SJCRH30 (cell line): ENCODE measurements around the gene PHLPP1. TPM values are rescaled to one million over a fixed set of nuclear protein-coding genes. Genes with fewer than 3 reads are reported as not detected.
A peak's percentile ranks its signal among the peaks of the same experiment; 100 is the strongest.

ENCODE experiments used
- DNase-seq, 2 experiments: peaks; one replicate each; pipeline ENCODE4 v3.0.0-alpha.2; 2015 to 2020
- H3K27ac ChIP-seq: fragments of 250-450 bp; sonication (Bioruptor Pico); 2 replicates; pipeline ENCODE4 v1.5.1; 2020; ENCODE audit warnings: mild to moderate bottlenecking, moderate library complexity
- H3K27me3 ChIP-seq: fragments of 250-450 bp; sonication (Bioruptor Pico); 2 replicates; pipeline ENCODE4 v1.5.1; 2020; ENCODE audit warnings: mild to moderate bottlenecking, moderate library complexity
- H3K36me3 ChIP-seq: fragments of 250-450 bp; sonication (Bioruptor Pico); 2 replicates; pipeline ENCODE4 v1.5.1; 2020; ENCODE audit warnings: mild to moderate bottlenecking, moderate library complexity
- H3K4me1 ChIP-seq: fragments of 250-450 bp; sonication (Bioruptor Pico); 2 replicates; pipeline ENCODE4 v1.5.1; 2020; ENCODE audit warnings: mild to moderate bottlenecking, moderate library complexity
- H3K4me3 ChIP-seq: fragments of 250-450 bp; sonication (Bioruptor Pico); 2 replicates; pipeline ENCODE4 v1.5.1; 2020; ENCODE audit warnings: mild to moderate bottlenecking, moderate library complexity
- H3K9me3 ChIP-seq: fragments of 250-450 bp; sonication (Bioruptor Pico); replicated peaks from 2 replicates; pipeline ENCODE4 v1.5.1; 2020; ENCODE audit warnings: mild to moderate bottlenecking, moderate library complexity
- total RNA-seq: library from RNA; depleted of rRNA; stranded (reverse); fragments of >200 nt; shearing (Covaris generic); gene quantifications from 2 replicates; pipeline ENCODE4 v1.2.3, GENCODE V29; 2014

The PHLPP1 gene
- total RNA-seq, 1 experiment from 2014 or later = 10.9 TPM

DNA sequence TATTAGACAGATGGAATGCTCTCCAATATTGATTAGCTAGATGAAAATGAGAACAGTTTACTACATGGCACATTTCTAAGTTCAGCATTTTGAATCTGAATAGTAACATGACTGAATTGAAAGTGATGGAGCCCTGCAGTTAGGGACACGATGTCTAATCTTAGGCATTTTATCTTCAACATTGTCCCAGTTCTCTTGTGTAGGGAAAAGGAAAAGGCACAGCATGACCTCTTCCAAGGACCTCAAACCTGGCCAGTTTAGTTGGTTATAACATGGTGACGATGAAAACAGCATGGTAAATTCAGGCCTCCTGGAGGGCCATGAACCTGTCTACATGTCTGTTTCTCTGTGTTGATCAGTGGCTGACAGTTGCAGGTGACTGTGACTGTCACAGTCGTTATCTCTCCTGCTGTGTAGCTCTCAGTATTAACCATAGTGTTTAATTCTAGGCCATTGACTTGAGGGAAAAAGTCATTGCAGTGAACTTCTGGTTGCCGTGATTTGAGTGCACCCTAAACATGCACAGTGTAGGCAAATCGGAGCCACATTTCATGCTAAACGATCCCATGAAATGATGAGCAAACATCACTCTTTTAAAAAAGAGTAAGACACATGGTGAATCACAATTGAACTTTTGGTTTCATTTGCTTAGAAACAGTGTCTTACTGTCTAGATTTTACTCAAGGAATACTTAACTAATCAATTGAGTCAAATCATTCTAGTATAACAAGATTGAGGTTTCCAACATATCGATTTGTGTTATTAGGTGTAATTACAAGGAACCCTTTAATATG, 129.7 kb downstream of the PHLPP1 start:
- no peaks in the 10 kb centered on the region for H3K9me3 ChIP-seq
- no peak overlapping the region for H3K27ac ChIP-seq
- H3K4me3 ChIP-seq = no peak overlapping the region
- no peak for DNase-seq
- no peaks in the 10 kb centered on the region for H3K36me3 ChIP-seq
- H3K27me3 ChIP-seq = no peaks in the 10 kb centered on the region
- H3K4me1 ChIP-seq = no peaks in the 10 kb centered on the region

- no peaks in the 10 kb centered on the region for H3K4me1 ChIP-seq
- no peak overlapping the region for H3K4me3 ChIP-seq
- DNase-seq = no peak
- H3K9me3 ChIP-seq = no peaks in the 10 kb centered on the region
- H3K27me3 ChIP-seq = no peaks in the 10 kb centered on the region
- H3K27ac ChIP-seq = no peak overlapping the region
- H3K36me3 ChIP-seq = no peaks in the 10 kb centered on the region
Observed at GRCh38 chr18:62846313-62846712, 131.0 kb downstream of the PHLPP1 start.

DNA sequence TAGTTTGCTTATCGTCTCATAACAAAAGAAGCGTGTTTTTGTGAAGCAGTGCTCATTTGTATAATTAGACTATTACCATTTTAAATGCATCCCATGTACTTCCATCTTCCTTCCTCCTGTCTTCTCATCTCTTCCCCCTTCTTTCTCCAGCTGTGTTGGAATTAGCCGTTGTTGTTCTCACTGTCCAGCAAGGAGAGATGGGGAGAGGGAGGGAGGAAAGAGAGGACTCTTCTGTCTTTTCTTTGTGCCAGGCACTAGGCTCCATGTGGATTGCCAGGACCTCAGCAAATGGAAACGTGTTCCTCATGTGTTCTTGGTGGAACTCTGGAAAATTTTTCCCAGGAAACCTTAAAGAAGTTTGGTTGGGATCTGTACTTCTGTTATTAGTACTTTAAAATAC, 131.7 kb downstream of the PHLPP1 start:
- H3K4me1 ChIP-seq = no peaks in the 10 kb centered on the region
- H3K27me3 ChIP-seq = no peaks in the 10 kb centered on the region
- H3K9me3 ChIP-seq = no peaks in the 10 kb centered on the region
- H3K36me3 ChIP-seq = no peaks in the 10 kb centered on the region
- no peak overlapping the region for H3K27ac ChIP-seq
- DNase-seq = no peak
- no peak overlapping the region for H3K4me3 ChIP-seq

DNA sequence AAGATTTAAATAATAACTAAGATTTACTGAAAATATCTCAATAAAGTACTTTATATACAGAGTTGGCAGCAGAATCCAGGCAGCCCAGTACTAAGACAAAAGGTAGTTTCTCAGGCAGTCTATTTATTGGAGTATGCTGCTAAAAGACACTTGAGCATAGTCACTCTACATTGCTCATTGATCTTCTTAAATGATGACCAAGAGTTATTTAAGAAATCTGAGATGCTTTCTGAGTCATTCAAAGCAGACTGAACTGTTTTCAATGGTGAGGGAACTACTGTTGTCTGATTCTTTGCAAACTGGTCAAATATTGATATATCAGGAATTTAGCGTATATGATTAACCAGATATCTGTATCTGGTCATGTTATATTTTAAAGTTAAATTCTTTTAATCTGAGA, 133.6 kb downstream of the PHLPP1 start:
- no peak for DNase-seq
- Histone ChIP-seq H3K27me3 (no peaks in the 10 kb centered on the region), H3K27ac (no peak overlapping the region), H3K36me3 (no peaks in the 10 kb centered on the region), H3K4me3 (no peak overlapping the region), H3K9me3 (no peaks in the 10 kb centered on the region), H3K4me1 (no peaks in the 10 kb centered on the region)

DNA sequence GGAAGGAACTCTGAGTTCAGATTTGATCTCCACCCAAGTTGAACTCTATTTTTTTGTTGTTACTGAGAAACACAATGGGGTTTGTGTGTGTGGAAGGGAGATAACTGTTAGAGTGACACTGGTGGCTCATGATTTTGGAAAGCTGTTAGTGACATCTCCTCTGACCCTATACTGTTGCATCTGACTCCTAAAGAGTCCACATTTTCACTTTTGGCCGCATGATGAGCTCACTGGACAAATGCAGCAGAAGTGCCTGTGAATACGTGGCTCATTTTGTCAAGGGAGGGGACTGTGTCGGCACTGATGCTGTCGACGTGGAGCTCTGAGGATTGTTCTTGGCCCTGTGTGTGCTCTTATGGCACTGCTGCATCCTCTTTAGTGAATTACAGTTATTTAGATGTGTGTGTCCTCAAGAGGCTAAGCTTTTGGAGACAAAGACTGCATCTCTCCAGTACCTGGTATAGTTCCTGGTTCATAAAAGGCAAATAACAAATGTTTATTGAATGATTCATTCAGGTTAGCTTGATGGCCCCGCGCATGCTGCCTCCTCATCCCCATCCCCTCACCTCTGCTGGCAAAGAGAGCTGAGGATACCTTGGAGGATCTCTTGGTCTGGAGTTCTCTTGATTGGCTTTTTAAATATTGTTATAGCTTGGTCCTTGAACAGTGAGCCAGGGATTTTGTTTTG, 135.4 kb downstream of the PHLPP1 start:
- Histone ChIP-seq H3K36me3 (no peaks in the 10 kb centered on the region), H3K4me3 (no peak overlapping the region), H3K27me3 (no peaks in the 10 kb centered on the region), H3K9me3 (no peaks in the 10 kb centered on the region), H3K4me1 (no peaks in the 10 kb centered on the region), H3K27ac (no peak overlapping the region)
- no peak for DNase-seq

DNA sequence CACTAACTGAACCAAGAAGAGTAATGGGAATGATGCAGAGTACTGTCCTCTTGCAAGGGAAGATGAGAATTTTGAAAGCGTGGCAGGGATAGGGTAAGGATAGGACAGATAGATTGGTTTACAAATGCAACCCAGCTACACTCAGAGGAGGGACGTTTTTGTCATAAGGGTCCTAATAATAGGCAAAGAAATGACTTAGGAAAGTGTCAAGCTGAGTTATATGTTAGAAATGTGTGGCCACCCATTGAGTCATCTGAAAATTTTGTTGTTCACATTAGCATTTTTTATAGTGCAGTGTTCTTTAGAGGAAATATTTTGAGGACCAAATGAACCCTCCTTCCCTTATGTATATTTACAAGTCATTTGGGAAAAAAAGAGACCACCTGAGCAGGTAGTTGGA, 137.5 kb downstream of the PHLPP1 start:
- H3K4me1 ChIP-seq = no peaks in the 10 kb centered on the region
- no peaks in the 10 kb centered on the region for H3K9me3 ChIP-seq
- no peak overlapping the region for H3K4me3 ChIP-seq
- H3K27me3 ChIP-seq = no peaks in the 10 kb centered on the region
- no peak for DNase-seq
- H3K36me3 ChIP-seq = no peaks in the 10 kb centered on the region
- no peak overlapping the region for H3K27ac ChIP-seq

DNA sequence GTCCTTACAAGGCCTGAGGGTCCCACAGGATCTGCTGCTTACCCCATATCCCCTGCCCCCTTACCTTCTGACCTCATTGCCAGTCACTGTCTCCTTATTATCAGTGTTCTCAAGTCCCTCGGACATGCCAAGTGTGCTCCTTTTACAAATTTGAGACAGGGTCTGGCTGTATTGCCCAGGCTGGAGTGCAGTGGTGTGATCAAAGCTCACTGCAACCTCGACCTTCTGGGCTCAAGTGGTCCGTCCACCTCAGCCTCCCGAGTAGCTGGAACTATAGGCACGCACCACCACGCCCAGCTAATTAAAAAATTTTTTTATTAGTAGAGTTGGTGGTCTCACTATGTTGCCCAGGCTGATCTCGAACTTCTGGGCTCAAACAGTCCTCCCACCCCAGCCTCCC, 141.0 kb downstream of the PHLPP1 start:
- H3K4me3 ChIP-seq = no peak overlapping the region
- H3K27ac ChIP-seq = no peak overlapping the region
- no peak for DNase-seq
- no peaks in the 10 kb centered on the region for H3K4me1 ChIP-seq
- H3K27me3 ChIP-seq = no peaks in the 10 kb centered on the region
- no peaks in the 10 kb centered on the region for H3K9me3 ChIP-seq
- H3K36me3 ChIP-seq = no peaks in the 10 kb centered on the region

- H3K27ac ChIP-seq = no peak overlapping the region
- no peak overlapping the region for H3K4me3 ChIP-seq
- DNase-seq = peak in 1 of 2 experiments; percentile 35
- no peaks in the 10 kb centered on the region for H3K4me1 ChIP-seq
- no peaks in the 10 kb centered on the region for H3K9me3 ChIP-seq
- no peaks in the 10 kb centered on the region for H3K27me3 ChIP-seq
- no peaks in the 10 kb centered on the region for H3K36me3 ChIP-seq
Observed at GRCh38 chr18:62857263-62857976, 142.1 kb downstream of the PHLPP1 start.

GRCh38 chr18:62860062-62860461, 144.7 kb downstream of the PHLPP1 start:
- no peak overlapping the region for H3K27ac ChIP-seq
- H3K36me3 ChIP-seq = no peaks in the 10 kb centered on the region
- no peak for DNase-seq
- H3K9me3 ChIP-seq = no peaks in the 10 kb centered on the region
- no peaks in the 10 kb centered on the region for H3K27me3 ChIP-seq
- no peak overlapping the region for H3K4me3 ChIP-seq
- H3K4me1 ChIP-seq = no peaks in the 10 kb centered on the region

- H3K9me3 ChIP-seq = no peaks in the 10 kb centered on the region
- no peak for DNase-seq
- H3K4me1 ChIP-seq = no peaks in the 10 kb centered on the region
Observed at GRCh38 chr18:62862466-62862865, 147.1 kb downstream of the PHLPP1 start.

DNA sequence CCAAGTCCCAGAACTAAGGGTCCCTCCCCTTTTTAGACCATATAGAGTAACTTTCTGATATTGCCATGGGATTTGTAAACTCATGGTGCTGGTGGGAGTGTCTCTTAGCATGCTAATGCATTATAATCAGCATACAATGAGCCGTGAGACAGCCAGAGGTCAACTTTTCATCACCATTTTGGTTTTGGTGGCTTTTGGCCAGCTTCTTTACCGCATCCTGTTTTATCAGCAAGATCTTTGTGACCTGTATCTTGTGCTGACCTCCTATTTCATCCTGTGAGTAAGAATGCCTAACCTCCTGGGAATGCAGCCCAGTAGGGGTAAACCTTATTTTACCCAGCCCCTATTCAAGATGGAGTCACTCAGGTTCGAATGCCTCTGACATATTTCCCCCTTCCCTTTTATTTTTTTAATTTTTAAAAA, 148.2 kb downstream of the PHLPP1 start:
- Histone ChIP-seq H3K9me3 (no peaks in the 10 kb centered on the region), H3K4me1 (no peaks in the 10 kb centered on the region), H3K4me3 (no peak overlapping the region), H3K36me3 (no peaks in the 10 kb centered on the region), H3K27me3 (no peaks in the 10 kb centered on the region), H3K27ac (no peak overlapping the region)
- no peak for DNase-seq

More at GRCh38 chr18:62862466-62862865, 147.1 kb downstream of the PHLPP1 start:
- Histone ChIP-seq H3K27me3 (no peaks in the 10 kb centered on the region), H3K27ac (no peak overlapping the region), H3K4me3 (no peak overlapping the region), H3K36me3 (no peaks in the 10 kb centered on the region)

- Histone ChIP-seq H3K27ac (no peak overlapping the region), H3K9me3 (no peaks in the 10 kb centered on the region), H3K4me3 (no peak overlapping the region), H3K27me3 (no peaks in the 10 kb centered on the region), H3K36me3 (no peaks in the 10 kb centered on the region), H3K4me1 (no peaks in the 10 kb centered on the region)
- DNase-seq = no peak
Observed at GRCh38 chr18:62865498-62865897, 150.2 kb downstream of the PHLPP1 start.

DNA sequence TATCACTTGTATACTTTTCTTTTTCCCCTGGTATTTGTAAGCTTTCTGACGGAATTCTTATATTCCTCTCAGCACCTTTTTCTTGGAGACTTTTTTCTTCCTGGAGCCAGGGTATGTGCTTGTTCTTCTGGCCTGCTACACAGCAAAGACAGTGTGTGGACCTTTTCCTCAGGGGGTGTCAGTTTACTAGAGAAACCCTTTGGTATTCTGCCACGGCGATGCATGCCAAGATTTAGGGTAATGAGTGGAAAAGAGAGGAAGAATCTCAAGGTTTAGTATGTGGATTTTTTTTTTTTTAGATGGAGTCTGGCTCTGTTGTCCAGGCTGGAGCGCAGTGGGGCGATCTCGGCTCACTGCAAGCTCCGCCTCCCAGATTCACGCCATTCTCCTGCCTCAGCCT, 152.2 kb downstream of the PHLPP1 start:
- Histone ChIP-seq H3K27ac (no peak overlapping the region), H3K36me3 (no peaks in the 10 kb centered on the region), H3K9me3 (no peaks in the 10 kb centered on the region), H3K4me1 (no peaks in the 10 kb centered on the region), H3K4me3 (no peak overlapping the region), H3K27me3 (no peaks in the 10 kb centered on the region)
- DNase-seq = no peak

DNA sequence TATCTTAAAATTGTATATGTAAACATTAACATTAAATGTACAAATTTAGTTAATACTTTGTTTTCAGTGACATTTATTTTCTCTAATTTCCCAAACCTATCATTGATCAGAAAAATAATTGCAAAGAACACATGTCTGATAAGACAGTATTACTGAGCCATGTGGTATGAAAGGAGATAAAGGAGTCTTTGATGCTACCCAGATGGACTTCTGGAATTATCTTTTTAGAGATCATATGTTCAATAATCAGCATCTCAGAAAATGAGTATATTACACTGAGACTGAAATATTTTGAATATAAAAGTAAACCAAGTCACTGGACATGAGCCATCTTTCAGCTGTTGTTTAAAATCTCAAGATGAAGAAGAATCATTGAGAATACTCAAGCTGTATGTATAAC, 153.3 kb downstream of the PHLPP1 start:
- no peak for DNase-seq
- H3K9me3 ChIP-seq = no peaks in the 10 kb centered on the region
- no peaks in the 10 kb centered on the region for H3K4me1 ChIP-seq
- H3K4me3 ChIP-seq = no peak overlapping the region
- no peak overlapping the region for H3K27ac ChIP-seq
- H3K27me3 ChIP-seq = no peaks in the 10 kb centered on the region
- H3K36me3 ChIP-seq = no peaks in the 10 kb centered on the region

DNA sequence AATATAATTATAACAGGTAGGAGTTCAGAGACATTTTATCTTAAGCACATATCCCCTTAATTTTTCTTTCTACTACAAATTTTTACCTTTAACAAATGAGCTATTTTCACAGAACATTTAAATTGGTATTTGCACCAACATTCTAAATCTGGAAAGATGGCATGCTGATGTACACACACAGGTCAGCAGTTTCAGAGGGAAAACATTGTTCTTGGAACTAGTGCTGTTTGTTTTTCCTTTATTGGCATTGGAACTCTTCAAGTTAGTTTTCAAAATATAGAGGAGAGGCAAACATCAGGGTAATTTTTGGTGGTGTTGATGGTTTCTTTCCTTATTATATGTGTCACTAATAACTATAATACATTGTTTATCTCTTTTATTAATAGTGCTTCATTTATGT, 155.3 kb downstream of the PHLPP1 start:
- Histone ChIP-seq H3K27me3 (no peaks in the 10 kb centered on the region), H3K36me3 (no peaks in the 10 kb centered on the region), H3K4me1 (no peaks in the 10 kb centered on the region), H3K9me3 (no peaks in the 10 kb centered on the region), H3K4me3 (no peak overlapping the region), H3K27ac (no peak overlapping the region)
- no peak for DNase-seq
